Fibroblast of mammary gland (primary cell): ENCODE measurements around the gene RPLP2.
A peak's percentile ranks its signal among the peaks of the same experiment; 100 is the strongest.

Experiments used
- DNase-seq: peaks from one replicate; pipeline ENCODE4 v3.0.0-alpha.2; 2010; ENCODE audit warnings: low read depth
- H3K4me3 ChIP-seq: 2 replicates; pipeline ENCODE4 v1.5.1; 2011; ENCODE audit warnings: low read depth, mild to moderate bottlenecking, low read length, moderate library complexity; ENCODE audit not compliant: control insufficient read depth
- TF ChIP-seq, protein P1 (sequence below): conservative IDR thresholded peaks from 2 replicates; pipeline ENCODE4 v1.5.1; 2011; ENCODE audit warnings: low read depth, low read length, inconsistent platforms; ENCODE audit not compliant: control insufficient read depth, insufficient read depth

The RPLP2 gene

DNA sequence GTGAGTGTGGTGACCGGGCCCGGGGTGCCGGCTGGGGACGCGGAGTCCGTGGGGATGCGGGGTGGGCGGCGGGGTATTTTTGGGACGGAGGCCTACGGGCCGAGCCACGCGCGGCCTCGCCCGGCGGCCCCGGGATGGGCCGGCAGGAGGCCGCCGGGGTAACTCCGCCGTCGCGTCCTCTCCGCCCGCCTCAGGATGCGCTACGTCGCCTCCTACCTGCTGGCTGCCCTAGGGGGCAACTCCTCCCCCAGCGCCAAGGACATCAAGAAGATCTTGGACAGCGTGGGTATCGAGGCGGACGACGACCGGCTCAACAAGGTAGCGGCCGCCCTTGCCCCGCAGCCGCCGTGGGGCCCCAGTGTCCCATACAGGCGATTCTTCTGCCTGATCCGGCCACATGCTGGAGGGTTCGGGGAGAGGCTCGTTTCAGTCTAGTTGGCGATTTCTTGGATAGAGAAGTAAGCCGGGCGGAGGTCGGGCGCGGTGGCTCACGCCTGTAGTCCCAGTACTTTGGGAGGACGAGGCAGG is 337 bp downstream of the RPLP2 start:
- TF ChIP-seq, protein P1, sequence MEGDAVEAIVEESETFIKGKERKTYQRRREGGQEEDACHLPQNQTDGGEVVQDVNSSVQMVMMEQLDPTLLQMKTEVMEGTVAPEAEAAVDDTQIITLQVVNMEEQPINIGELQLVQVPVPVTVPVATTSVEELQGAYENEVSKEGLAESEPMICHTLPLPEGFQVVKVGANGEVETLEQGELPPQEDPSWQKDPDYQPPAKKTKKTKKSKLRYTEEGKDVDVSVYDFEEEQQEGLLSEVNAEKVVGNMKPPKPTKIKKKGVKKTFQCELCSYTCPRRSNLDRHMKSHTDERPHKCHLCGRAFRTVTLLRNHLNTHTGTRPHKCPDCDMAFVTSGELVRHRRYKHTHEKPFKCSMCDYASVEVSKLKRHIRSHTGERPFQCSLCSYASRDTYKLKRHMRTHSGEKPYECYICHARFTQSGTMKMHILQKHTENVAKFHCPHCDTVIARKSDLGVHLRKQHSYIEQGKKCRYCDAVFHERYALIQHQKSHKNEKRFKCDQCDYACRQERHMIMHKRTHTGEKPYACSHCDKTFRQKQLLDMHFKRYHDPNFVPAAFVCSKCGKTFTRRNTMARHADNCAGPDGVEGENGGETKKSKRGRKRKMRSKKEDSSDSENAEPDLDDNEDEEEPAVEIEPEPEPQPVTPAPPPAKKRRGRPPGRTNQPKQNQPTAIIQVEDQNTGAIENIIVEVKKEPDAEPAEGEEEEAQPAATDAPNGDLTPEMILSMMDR: no peak
- H3K4me3 ChIP-seq: peak overlapping the region; percentile 92
- no peak for DNase-seq

DNA sequence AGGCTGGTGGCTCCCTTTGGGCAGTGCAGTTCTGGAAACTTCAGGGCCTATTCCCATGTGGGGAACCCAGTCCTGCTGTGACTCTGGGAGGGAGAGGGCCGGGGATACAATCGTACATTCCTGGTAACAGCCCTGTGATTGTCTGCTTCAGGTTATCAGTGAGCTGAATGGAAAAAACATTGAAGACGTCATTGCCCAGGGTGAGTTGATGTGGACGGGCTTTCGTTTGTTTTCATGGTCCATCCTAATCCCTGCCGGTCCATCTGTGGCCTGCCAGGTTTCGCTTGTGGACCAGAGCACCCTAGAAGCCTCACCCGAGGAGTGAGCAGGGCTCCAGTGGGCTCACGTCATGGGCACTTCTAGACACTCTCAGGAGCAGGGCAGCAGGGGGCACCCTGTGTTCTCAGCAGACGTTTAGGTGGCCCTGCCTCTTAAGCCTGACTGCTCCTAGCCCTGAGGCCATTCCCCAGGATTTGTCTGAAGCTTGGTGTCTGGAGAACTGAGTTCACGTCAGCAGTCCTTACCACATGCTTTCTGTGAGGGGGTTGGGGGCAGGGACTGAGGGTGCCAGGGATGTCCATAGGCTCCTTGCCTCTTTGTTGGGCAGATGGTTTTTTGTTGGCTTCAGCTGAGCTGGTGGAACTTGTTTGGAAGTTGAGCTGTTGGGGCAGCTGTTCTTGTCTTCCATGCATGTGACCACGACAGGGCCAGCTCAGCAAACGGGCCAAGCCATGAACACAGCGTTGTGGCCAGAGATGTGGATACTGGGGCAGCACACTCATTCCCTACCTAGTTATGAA is 1.9 kb downstream of the RPLP2 start:
- peak overlapping the region; percentile 92 for H3K4me3 ChIP-seq
- TF ChIP-seq, protein P1: peak; percentile 4
- DNase-seq: peak; percentile 32

DNA sequence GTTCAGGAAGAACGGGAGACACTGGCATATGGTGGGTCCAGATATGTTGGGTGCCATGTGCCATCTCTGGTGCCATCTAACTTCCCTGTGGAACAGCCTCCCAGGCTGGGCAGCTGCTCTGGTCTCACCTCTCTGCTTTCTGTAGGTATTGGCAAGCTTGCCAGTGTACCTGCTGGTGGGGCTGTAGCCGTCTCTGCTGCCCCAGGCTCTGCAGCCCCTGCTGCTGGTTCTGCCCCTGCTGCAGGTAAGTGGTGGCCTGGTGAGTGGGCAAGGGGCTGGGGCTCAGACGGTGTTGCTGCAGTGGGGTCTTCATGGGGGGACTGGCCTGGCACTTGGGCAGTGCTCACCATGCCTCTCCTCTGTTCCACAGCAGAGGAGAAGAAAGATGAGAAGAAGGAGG is 2.6 kb downstream of the RPLP2 start:
- TF ChIP-seq, protein P1: no peak
- no peak overlapping the region for H3K4me3 ChIP-seq
- no peak for DNase-seq

DNA sequence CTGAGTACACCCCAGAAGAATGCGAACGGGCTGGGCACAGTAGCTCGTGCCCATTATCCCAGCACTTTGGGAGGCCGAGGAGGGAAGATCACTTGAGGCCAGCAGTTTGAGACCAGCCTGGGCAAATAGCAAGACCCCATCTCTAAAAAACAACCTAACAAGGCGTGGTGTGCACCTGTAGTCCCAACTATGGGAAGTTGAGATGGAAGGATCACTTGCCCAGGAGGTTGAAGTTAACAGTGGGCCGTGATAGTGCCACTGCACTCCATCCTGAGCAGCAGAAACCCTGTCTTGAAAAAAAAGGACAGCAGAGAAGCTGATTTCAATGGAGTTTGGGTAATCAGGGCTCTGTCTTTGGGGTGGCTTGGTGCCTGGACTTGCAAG is 3.3 kb downstream of the RPLP2 start:
- TF ChIP-seq, protein P1: no peak

DNA sequence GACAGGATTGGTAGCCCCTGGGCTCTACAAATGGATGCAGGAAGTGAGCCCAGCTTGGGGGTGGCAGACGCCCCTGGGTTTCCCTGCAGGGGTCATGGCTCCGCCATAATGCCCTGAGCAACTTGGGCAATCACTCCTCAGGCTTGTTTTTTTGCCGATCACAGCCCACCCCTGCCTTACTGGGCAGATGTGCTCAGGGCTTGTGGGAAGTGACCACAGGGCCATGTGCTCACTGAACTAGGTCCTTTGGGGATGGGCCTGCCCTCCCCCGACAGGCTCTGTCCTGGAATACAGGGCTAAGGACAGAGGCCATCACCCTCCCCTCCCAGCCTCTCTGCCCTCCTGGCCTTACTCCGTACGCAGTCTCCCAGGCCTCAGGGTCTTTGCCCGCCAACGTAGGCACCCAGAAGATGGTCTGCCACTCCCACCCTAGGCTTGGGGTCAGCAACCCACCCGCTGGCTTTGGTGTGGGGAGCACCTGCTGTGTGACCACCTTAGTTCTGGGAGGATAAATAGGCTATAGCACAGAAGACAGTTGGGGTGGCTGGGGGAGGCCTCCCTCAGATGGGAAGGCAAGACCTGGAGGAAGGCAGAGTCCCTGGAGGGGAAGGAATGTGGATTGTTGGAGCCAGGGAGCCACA is 3.8 kb downstream of the RPLP2 start:
- TF ChIP-seq, protein P1: no peak
- H3K4me3 ChIP-seq: no peak overlapping the region

More for the DNA sequence above, 3.3 kb downstream of the RPLP2 start:
- no peak for DNase-seq
- no peak overlapping the region for H3K4me3 ChIP-seq

DNA sequence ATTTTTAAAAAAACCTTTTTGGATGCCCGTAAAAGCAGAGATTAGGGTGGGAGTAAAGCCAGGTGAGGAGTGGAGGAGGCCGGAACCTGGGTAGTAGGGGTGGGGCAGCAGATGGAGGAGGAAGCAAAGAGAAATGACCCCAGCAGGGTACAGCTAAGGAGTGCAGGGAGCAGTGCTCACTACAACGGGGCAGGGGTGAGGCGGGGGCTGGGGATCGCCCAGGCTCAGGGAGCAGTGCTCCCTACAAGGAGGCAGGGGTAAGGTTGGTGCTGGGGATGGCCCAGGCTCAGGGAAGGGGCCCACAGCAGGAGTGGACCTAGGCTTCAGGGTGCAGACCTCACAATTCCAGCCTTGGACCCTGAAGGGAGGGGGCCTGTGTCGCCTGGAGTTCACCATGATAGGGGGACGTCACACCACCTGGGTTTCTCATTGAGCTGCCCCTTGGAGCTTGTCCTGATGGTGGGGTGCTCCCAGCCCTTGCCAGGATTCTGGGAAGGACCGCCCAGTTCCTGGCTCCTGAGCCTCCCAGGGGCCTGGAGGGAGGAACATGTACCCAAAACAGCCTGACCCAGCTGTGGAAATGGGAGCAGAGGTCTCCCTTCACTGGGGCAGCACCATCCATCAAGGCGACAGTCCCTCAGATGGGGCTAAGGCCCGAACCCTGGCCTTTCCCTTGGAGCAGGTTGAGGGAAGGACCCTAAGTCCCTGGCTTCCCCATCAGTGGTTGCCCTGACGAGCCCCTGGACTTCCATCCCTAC is 6.1 kb downstream of the RPLP2 start:
- DNase-seq: no peak
- H3K4me3 ChIP-seq: no peak overlapping the region
- TF ChIP-seq, protein P1: no peak

More for the DNA sequence above, 3.8 kb downstream of the RPLP2 start:
- peak; percentile 31 for DNase-seq
